IMR-90 (cell line): ENCODE data around the gene ARHGEF10L. TPM values are rescaled to one million over a fixed set of nuclear protein-coding genes. Genes with fewer than 3 reads are reported as not detected.

Experiments
- ATAC-seq: fragments of 200-7000 bp; cut with Tn5 transposase; 2 replicates; pipeline ENCODE4 v1.9.1; 2020; ENCODE audit warnings: low read depth, mild to moderate bottlenecking, moderate library complexity
- BruUV-seq: library from RNA; stranded (reverse); fragments of 400-500 nt; replicated peaks from 2 replicates; lab custom pipeline; 2021; lab: Mats Ljungman, UMichigan
- CTCF ChIA-PET: fragments of 300-600 bp; formaldehyde crosslinking; extraction: SDS; loops from one replicate; lab custom pipeline; 2021; ENCODE audit warnings: antibody characterized with exemption; lab: Yijun Ruan, JAX
- POLR2A ChIA-PET: fragments of 300-600 bp; sonication (Branson Sonifier 250); formaldehyde crosslinking; loops from one replicate; lab custom pipeline; 2022; ENCODE audit warnings: antibody characterized with exemption; ENCODE audit not compliant: unreplicated experiment; lab: Charles Lee
- DNase-seq: peaks from one replicate; pipeline ENCODE4 v3.0.0; 2013
- H2AFZ ChIP-seq: replicated peaks from 2 replicates; pipeline ENCODE3; 2013; ENCODE audit warnings: low read length, mild to moderate bottlenecking; ENCODE audit not compliant: poor library complexity
- H2AK5ac ChIP-seq: 2 replicates; pipeline ENCODE4 v1.6.1; 2013; ENCODE audit warnings: low read depth, low read length, inconsistent platforms
- H2AK9ac ChIP-seq: replicated peaks from 2 replicates; pipeline ENCODE3; 2013; ENCODE audit warnings: mild to moderate bottlenecking, low read depth, low read length, moderate library complexity; ENCODE audit not compliant: poor library complexity
- H2BK120ac ChIP-seq: 2 replicates; pipeline ENCODE4 v1.6.1; 2013; ENCODE audit warnings: low read depth, low read length, inconsistent platforms
- H2BK15ac ChIP-seq: 3 replicates; pipeline ENCODE4 v1.6.1; 2013; ENCODE audit warnings: low read depth, low read length, inconsistent platforms
- H2BK20ac ChIP-seq: 2 replicates; pipeline ENCODE4 v1.6.1; 2013; ENCODE audit warnings: low read depth, mild to moderate bottlenecking, inconsistent platforms, low read length, moderate library complexity
- H2BK5ac ChIP-seq: 2 replicates; pipeline ENCODE4 v1.6.1; 2013; ENCODE audit warnings: mild to moderate bottlenecking, low read depth, low read length, inconsistent platforms; ENCODE audit not compliant: poor library complexity, severe bottlenecking
- H3K14ac ChIP-seq: replicated peaks from 2 replicates; pipeline ENCODE4 v1.6.1; 2013; ENCODE audit warnings: low read depth, low read length, inconsistent platforms
- H3K18ac ChIP-seq: 2 replicates; pipeline ENCODE4 v1.6.1; 2013; ENCODE audit warnings: low read depth, low read length, control low read depth
- H3K23ac ChIP-seq: 2 replicates; pipeline ENCODE4 v1.6.1; 2013; ENCODE audit warnings: low read depth, low read length, inconsistent platforms
- H3K27ac ChIP-seq: 2 replicates; pipeline ENCODE4 v1.5.1; 2013; ENCODE audit warnings: mild to moderate bottlenecking, control low read depth, low read length; ENCODE audit not compliant: insufficient read depth
- H3K27me3 ChIP-seq: 2 replicates; pipeline ENCODE4 v1.6.1; 2013; ENCODE audit warnings: low read length; ENCODE audit not compliant: control insufficient read depth, insufficient read depth
- H3K36me3 ChIP-seq: 2 replicates; pipeline ENCODE4 v1.6.1; 2013; ENCODE audit warnings: low read length, mixed read lengths; ENCODE audit not compliant: control insufficient read depth, insufficient read depth
- H3K4ac ChIP-seq: 2 replicates; pipeline ENCODE4 v1.6.1; 2013; ENCODE audit warnings: low read depth, low read length, inconsistent platforms
- H3K4me1 ChIP-seq: 2 replicates; pipeline ENCODE4 v1.6.1; 2013; ENCODE audit warnings: low read length, mixed read lengths; ENCODE audit not compliant: control insufficient read depth, insufficient read depth
- H3K4me2 ChIP-seq: 2 replicates; pipeline ENCODE4 v1.6.1; 2013; ENCODE audit warnings: low read depth, mild to moderate bottlenecking, control low read depth, low read length, moderate library complexity
- H3K4me3 ChIP-seq: 2 replicates; pipeline ENCODE4 v1.5.1; 2013; ENCODE audit warnings: low read depth, mild to moderate bottlenecking, control low read depth, low read length, moderate library complexity; ENCODE audit not compliant: insufficient read depth
- H3K56ac ChIP-seq: 2 replicates; pipeline ENCODE4 v1.6.1; 2013; ENCODE audit warnings: low read length, inconsistent platforms; ENCODE audit not compliant: insufficient read depth; ENCODE audit errors: extremely low read depth
- H3K79me1 ChIP-seq, 2 experiments: 2 replicates each; pipeline ENCODE4 v1.6.1; 2013; ENCODE audit warnings: low read length in 2 of 2, inconsistent platforms in 1 of 2, low read depth in 1 of 2
- H3K9ac ChIP-seq: 2 replicates; pipeline ENCODE4 v1.6.1; 2013; ENCODE audit warnings: low read depth, low read length, control low read depth
- H3K9me1 ChIP-seq: 2 replicates; pipeline ENCODE4 v1.6.1; 2013; ENCODE audit warnings: low read length, inconsistent platforms; ENCODE audit not compliant: insufficient read depth
- H3K9me3 ChIP-seq: 2 replicates; pipeline ENCODE4 v1.6.1; 2013; ENCODE audit warnings: low read length; ENCODE audit not compliant: control insufficient read depth, insufficient read depth
- H4K20me1 ChIP-seq: 2 replicates; pipeline ENCODE4 v1.6.1; 2013; ENCODE audit warnings: low read length, inconsistent platforms; ENCODE audit not compliant: insufficient read depth
- H4K5ac ChIP-seq: 2 replicates; pipeline ENCODE4 v1.6.1; 2013; ENCODE audit warnings: mild to moderate bottlenecking, low read depth, low read length, control low read depth
- H4K8ac ChIP-seq, 2 experiments: 2 replicates each; pipeline ENCODE4 v1.6.1; 2013; ENCODE audit warnings: low read depth in 2 of 2, low read length in 2 of 2, control low read depth in 1 of 2, inconsistent platforms in 1 of 2
- H4K91ac ChIP-seq: 2 replicates; pipeline ENCODE4 v1.6.1; 2013; ENCODE audit warnings: low read depth, low read length, inconsistent platforms; ENCODE audit not compliant: insufficient read depth
- BHLHE40 ChIP-seq: fragments of 150-350 bp; IDR thresholded peaks from 2 replicates; pipeline ENCODE4 v1.6.1; 2016; ENCODE audit warnings: mild to moderate bottlenecking, low read depth, low read length
- CEBPB ChIP-seq: IDR thresholded peaks from 2 replicates; pipeline ENCODE4 v1.6.1; 2012; ENCODE audit warnings: low read depth, low read length, improper control_type of control experiment
- CHD1 ChIP-seq: IDR thresholded peaks from 2 replicates; pipeline ENCODE4 v1.6.1; 2012; ENCODE audit warnings: low read depth, low read length, improper control_type of control experiment
- CTCF ChIP-seq: conservative IDR thresholded peaks from 2 replicates; pipeline ENCODE4 v1.5.1; 2012; ENCODE audit warnings: mild to moderate bottlenecking, low read depth, low read length, improper control_type of control experiment
- ELK1 ChIP-seq: fragments of 150-350 bp; IDR thresholded peaks from 2 replicates; pipeline ENCODE4 v1.6.1; 2016; ENCODE audit warnings: low read depth, mild to moderate bottlenecking, low read length, moderate library complexity, borderline replicate concordance
- FOS ChIP-seq: fragments of 150-350 bp; IDR thresholded peaks from 2 replicates; pipeline ENCODE4 v1.6.1; 2016; ENCODE audit warnings: low read depth, low read length
- MAFK ChIP-seq: IDR thresholded peaks from 2 replicates; pipeline ENCODE4 v1.6.1; 2012; ENCODE audit warnings: low read depth, low read length, improper control_type of control experiment
- MAZ ChIP-seq: IDR thresholded peaks from 2 replicates; pipeline ENCODE4 v1.6.1; 2012; ENCODE audit warnings: low read depth, mild to moderate bottlenecking, low read length, improper control_type of control experiment, moderate library complexity, borderline replicate concordance
- MXI1 ChIP-seq: IDR thresholded peaks from 2 replicates; pipeline ENCODE4 v1.6.1; 2012; ENCODE audit warnings: low read depth, mild to moderate bottlenecking, low read length, moderate library complexity, borderline replicate concordance
- NFE2L2 ChIP-seq: fragments of 150-350 bp; IDR thresholded peaks from 2 replicates; pipeline ENCODE4 v1.6.1; 2016; ENCODE audit warnings: low read depth, mild to moderate bottlenecking, low read length
- POLR2A ChIP-seq: IDR thresholded peaks from 2 replicates; pipeline ENCODE4 v1.6.1; 2012; ENCODE audit warnings: mild to moderate bottlenecking, low read depth, low read length
- RAD21 ChIP-seq: IDR thresholded peaks from 2 replicates; pipeline ENCODE4 v1.6.1; 2012; ENCODE audit warnings: low read length, improper control_type of control experiment
- RCOR1 ChIP-seq: IDR thresholded peaks from 2 replicates; pipeline ENCODE4 v1.6.1; 2012; ENCODE audit warnings: mild to moderate bottlenecking, low read length, improper control_type of control experiment; ENCODE audit not compliant: insufficient replicate concordance
- RFX5 ChIP-seq: IDR thresholded peaks from 2 replicates; pipeline ENCODE4 v1.8.0; 2012; ENCODE audit warnings: low read depth, mild to moderate bottlenecking, low read length, moderate library complexity
- SMC3 ChIP-seq: fragments of 150-350 bp; IDR thresholded peaks from 2 replicates; pipeline ENCODE4 v1.6.1; 2016; ENCODE audit warnings: low read depth, mild to moderate bottlenecking, antibody characterized with exemption, low read length, moderate library complexity
- WGBS, 2 experiments: methylation state at CpG; one replicate each; pipeline versions ENCODE4 v1.1.5 to v1.1.7; 2013; ENCODE audit warnings: missing lambda C conversion rate in 2 of 2; ENCODE audit not compliant: insufficient read length in 1 of 2; ENCODE audit errors: extremely low coverage in 2 of 2; 5-methylcytosine and 5-hydroxymethylcytosine counted together
- dilution Hi-C: fragments of 300-500 bp; cut with HindIII; formaldehyde crosslinking; loops from one replicate; pipeline ENCODE4 v1.14.3; 2018; ENCODE audit warnings: low sequenced_read_pairs; ENCODE audit not compliant: unreplicated experiment
- in situ Hi-C: fragments of 300-500 bp; cut with MboI; formaldehyde crosslinking; loops from 3 replicates; pipeline ENCODE4 v1.14.3; 2019; ENCODE audit warnings: low sequenced_read_pairs, inconsistent platforms, mixed read lengths
- intact Hi-C: fragments of 100-400 bp; cut with micrococcal nuclease; formaldehyde crosslinking; loops from 2 replicates; pipeline ENCODE4 v1.10.0; 2022
- polyA plus RNA-seq, 3 experiments: library from polyadenylated mRNA; depleted of rRNA; stranded (reverse); fragments of >200 nt; gene quantifications; 2 replicates each; pipeline ENCODE4 v1.2.3, GENCODE V29; 2012; ENCODE audit warnings: low replicate concordance in 1 of 3
- total RNA-seq: library from RNA; depleted of rRNA; stranded (reverse); fragments of >200 nt; gene quantifications from 2 replicates; pipeline ENCODE4 v1.2.3, GENCODE V29; 2012
- TF ChIP-seq, protein P1 (sequence below): fragments of 150-350 bp; IDR thresholded peaks from 2 replicates; pipeline ENCODE4 v1.6.1; 2017; ENCODE audit warnings: mild to moderate bottlenecking, antibody characterized with exemption, low read length, low read depth

Gene ARHGEF10L
- total and polyA plus RNA-seq, 2 of the 4 experiments (the other 2 are of a cell fraction), result 4.8 to 12.4 TPM

GRCh38 chr1:17533201-17533600 lies 6.3 kb upstream of the ARHGEF10L start:
- H4K20me1 ChIP-seq, result no peaks in the 10 kb centered on the region
- intact Hi-C loops (no loop called here), in situ Hi-C loops (no loop called here), dilution Hi-C loops (no loop called here)
- H3K23ac ChIP-seq, result no peak overlapping the region
- no peak overlapping the region for H3K4me3 ChIP-seq
- H4K91ac ChIP-seq, result no peak overlapping the region
- no peak overlapping the region for H3K4me2 ChIP-seq
- ChIA-PET CTCF (no interaction called here), POLR2A (no interaction called here)
- H3K4me1 ChIP-seq, result peaks cover 5% of the 10 kb centered on the region; the same call in 1 of the 2 replicates
- H2BK15ac ChIP-seq, result no peak overlapping the region
- H2BK5ac ChIP-seq, result no peak overlapping the region
- H3K9ac ChIP-seq, result no peak overlapping the region
- H3K79me1 ChIP-seq, result no peaks in the 10 kb centered on the region
- 0 out of 2 replicates have a peak, but pooled peaks cover 4% of the 10 kb centered on the region for H3K9me1 ChIP-seq
- H3K27ac ChIP-seq, result no peak overlapping the region
- TF ChIP-seq RCOR1 (no peak), CTCF (no peak), MXI1 (no peak), RAD21 (no peak), NFE2L2 (no peak), ELK1 (no peak), SMC3 (no peak), CEBPB (no peak), RFX5 (no peak), FOS (no peak), CHD1 (no peak), BHLHE40 (no peak), MAFK (no peak), MAZ (no peak), POLR2A (no peak)
- TF ChIP-seq, protein P1, sequence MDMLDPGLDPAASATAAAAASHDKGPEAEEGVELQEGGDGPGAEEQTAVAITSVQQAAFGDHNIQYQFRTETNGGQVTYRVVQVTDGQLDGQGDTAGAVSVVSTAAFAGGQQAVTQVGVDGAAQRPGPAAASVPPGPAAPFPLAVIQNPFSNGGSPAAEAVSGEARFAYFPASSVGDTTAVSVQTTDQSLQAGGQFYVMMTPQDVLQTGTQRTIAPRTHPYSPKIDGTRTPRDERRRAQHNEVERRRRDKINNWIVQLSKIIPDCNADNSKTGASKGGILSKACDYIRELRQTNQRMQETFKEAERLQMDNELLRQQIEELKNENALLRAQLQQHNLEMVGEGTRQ, result no peak
- no peak for DNase-seq
- H3K27me3 ChIP-seq, result peaks cover 5% of the 10 kb centered on the region
- no peak overlapping the region for H3K18ac ChIP-seq
- H3K36me3 ChIP-seq, result no peaks in the 10 kb centered on the region
- no peak overlapping the region for H2AK9ac ChIP-seq
- no peak overlapping the region for H3K4ac ChIP-seq
- no peak overlapping the region for H2AFZ ChIP-seq
- H4K8ac ChIP-seq, result no peak overlapping the region
- no peak overlapping the region for H2AK5ac ChIP-seq
- H3K56ac ChIP-seq, result no peak overlapping the region
- H2BK20ac ChIP-seq, result no peak overlapping the region
- 73% methylated on average over 2 of the region's 4 CpGs; no CpG with 5 or more reads in 1 of the 2 experiments for WGBS, 2 experiments
- H3K14ac ChIP-seq, result no peak overlapping the region
- BruUV-seq, result no TSS peak
- no peak overlapping the region for H4K5ac ChIP-seq
- no peak for ATAC-seq
- H3K9me3 ChIP-seq, result no peaks in the 10 kb centered on the region
- no peak overlapping the region for H2BK120ac ChIP-seq
